Left ventricle myocardium inferior (tissue), 1 donor: ENCODE measurements around the gene VIPR2. TPM values are rescaled to one million over a fixed set of nuclear protein-coding genes. Genes with fewer than 3 reads are reported as not detected.
"Not testable (repeated sequence)": the region's sequence is repeated elsewhere in the genome, so short reads cannot be mapped to it uniquely, and the experiment has no call there.

Source experiments
- DNase-seq: peaks from one replicate; pipeline ENCODE4 v3.0.0-alpha.2; 2020
- H3K27ac ChIP-seq: fragments of 200-600 bp; replicated peaks from 2 replicates; pipeline ENCODE4 v1.8.0; 2021
- H3K27me3 ChIP-seq: fragments of 200-600 bp; 2 replicates; pipeline ENCODE4 v1.8.0; 2021; ENCODE audit warnings: low read depth
- H3K36me3 ChIP-seq: fragments of 200-600 bp; 2 replicates; pipeline ENCODE4 v1.8.0; 2021
- H3K4me1 ChIP-seq: fragments of 200-600 bp; 2 replicates; pipeline ENCODE4 v1.8.0; 2021
- H3K4me3 ChIP-seq: fragments of 200-600 bp; 2 replicates; pipeline ENCODE4 v1.8.0; 2021; ENCODE audit warnings: mild to moderate bottlenecking, moderate library complexity
- H3K9me3 ChIP-seq: fragments of 200-600 bp; replicated peaks from 2 replicates; pipeline ENCODE4 v1.8.0; 2021
- intact Hi-C: fragments of 100-400 bp; cut with micrococcal nuclease; formaldehyde crosslinking; loops from one replicate; pipeline ENCODE4 v1.11.0; 2022
- total RNA-seq: library from RNA; stranded (reverse); fragmentation: NEBNext Ultra II Directional; extraction: Animal tissue kit (Norgen Biotek cat#: 25700); gene quantifications from one replicate; pipeline ENCODE4 v1.2.1, GENCODE V29; 2021
- TF ChIP-seq, protein P1 (sequence below): fragments of 200-600 bp; IDR thresholded peaks from 2 replicates; pipeline ENCODE4 v1.8.0; 2021; ENCODE audit warnings: antibody characterized with exemption, mild to moderate bottlenecking, borderline replicate concordance
- donor health status: DM: no; HTN: yes; CAD: no; lungs with severe emphysema.

VIPR2 gene
- total RNA-seq, 1 donor from 2014 or later = 17.5 TPM

DNA sequence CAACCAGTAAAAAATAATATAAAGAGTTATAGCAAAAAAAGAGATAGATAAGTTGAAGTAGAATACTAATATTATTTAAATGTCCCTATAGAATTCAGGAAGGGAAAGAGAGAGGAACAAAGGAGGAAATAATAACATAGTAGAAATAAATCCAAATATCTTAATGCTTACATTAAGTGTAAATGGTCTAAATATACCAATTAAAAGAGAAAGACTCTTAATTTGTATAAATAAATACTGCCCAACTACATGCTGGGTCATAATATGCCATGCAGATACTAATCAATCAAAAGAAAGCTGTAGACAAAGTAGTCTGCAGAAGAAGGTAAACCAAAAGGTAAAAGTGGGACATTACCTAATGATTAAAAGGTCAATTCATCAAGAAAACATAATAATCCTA lies 43.3 kb upstream of the VIPR2 start:
- intact Hi-C loops = no loop called here
- TF ChIP-seq, protein P1, sequence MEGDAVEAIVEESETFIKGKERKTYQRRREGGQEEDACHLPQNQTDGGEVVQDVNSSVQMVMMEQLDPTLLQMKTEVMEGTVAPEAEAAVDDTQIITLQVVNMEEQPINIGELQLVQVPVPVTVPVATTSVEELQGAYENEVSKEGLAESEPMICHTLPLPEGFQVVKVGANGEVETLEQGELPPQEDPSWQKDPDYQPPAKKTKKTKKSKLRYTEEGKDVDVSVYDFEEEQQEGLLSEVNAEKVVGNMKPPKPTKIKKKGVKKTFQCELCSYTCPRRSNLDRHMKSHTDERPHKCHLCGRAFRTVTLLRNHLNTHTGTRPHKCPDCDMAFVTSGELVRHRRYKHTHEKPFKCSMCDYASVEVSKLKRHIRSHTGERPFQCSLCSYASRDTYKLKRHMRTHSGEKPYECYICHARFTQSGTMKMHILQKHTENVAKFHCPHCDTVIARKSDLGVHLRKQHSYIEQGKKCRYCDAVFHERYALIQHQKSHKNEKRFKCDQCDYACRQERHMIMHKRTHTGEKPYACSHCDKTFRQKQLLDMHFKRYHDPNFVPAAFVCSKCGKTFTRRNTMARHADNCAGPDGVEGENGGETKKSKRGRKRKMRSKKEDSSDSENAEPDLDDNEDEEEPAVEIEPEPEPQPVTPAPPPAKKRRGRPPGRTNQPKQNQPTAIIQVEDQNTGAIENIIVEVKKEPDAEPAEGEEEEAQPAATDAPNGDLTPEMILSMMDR = no peak
- no peaks in the 10 kb centered on the region for H3K36me3 ChIP-seq
- H3K9me3 ChIP-seq = peaks cover 26% of the 10 kb centered on the region
- H3K4me1 ChIP-seq = no peaks in the 10 kb centered on the region
- no peak for DNase-seq
- H3K27ac ChIP-seq = no peak overlapping the region
- no peak overlapping the region for H3K4me3 ChIP-seq
- H3K27me3 ChIP-seq = peaks cover 23% of the 10 kb centered on the region

DNA sequence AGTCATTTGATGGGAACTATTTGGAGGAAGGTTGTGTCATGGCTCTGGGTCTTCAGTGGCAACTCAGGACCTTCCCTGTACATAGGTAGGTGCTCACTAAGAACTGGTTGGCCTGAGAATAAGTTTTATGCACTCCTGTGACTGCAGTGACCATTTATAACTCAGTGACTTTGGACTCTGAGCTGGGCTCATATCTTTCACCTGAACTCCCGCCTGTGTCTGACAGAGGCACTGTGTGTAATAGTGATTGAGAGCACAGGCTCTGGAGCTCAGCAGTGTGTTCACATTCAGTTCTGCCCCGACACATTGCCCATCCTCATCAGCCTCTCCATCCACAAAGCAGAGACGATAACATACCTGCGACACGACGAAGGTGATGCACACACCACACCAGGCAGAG lies 34.6 kb upstream of the VIPR2 start:
- H3K27ac ChIP-seq = no peak overlapping the region
- H3K9me3 ChIP-seq = peaks cover 15% of the 10 kb centered on the region
- no peaks in the 10 kb centered on the region for H3K36me3 ChIP-seq
- TF ChIP-seq, protein P1 = no peak
- no peak overlapping the region for H3K4me3 ChIP-seq
- no peaks in the 10 kb centered on the region for H3K4me1 ChIP-seq
- intact Hi-C loops = no loop called here
- DNase-seq = no peak
- H3K27me3 ChIP-seq = no peaks in the 10 kb centered on the region

DNA sequence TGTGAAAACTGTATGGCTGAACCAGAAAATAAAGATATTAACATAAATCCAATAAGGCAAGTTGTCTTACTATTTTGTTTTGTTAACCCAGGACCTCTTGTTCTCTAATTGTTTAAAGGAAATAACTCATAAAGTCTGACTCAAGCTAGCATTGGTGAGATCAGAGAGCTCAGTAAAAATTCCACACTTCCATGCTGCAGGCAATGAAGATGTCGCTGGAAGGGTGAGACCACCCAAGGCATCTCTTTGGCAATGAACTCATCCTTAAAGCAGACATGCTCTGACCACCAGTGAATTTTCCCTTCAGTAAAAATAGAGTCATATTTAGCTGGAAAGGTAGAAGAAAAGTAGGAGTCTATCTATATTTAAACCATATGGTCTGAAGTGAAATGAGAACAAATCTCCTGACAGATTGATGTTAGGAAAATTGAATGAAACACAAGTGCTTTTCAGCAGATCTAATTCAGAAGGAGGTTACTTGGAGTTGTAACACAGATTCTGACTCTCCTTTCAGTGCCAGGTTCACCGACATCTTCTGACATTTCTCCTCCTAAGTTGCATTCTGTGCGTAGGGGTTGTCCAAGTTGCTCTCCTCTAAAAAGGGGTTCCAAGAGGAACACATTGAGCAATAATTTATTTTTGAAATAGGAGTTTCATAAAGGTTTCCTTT lies 32.8 kb upstream of the VIPR2 start:
- Histone ChIP-seq H3K9me3 (peaks cover 29% of the 10 kb centered on the region), H3K4me3 (no peak overlapping the region), H3K4me1 (no peaks in the 10 kb centered on the region), H3K27me3 (no peaks in the 10 kb centered on the region), H3K27ac (no peak overlapping the region), H3K36me3 (no peaks in the 10 kb centered on the region)
- TF ChIP-seq, protein P1 = no peak
- intact Hi-C loops = no loop called here
- DNase-seq = no peak

DNA sequence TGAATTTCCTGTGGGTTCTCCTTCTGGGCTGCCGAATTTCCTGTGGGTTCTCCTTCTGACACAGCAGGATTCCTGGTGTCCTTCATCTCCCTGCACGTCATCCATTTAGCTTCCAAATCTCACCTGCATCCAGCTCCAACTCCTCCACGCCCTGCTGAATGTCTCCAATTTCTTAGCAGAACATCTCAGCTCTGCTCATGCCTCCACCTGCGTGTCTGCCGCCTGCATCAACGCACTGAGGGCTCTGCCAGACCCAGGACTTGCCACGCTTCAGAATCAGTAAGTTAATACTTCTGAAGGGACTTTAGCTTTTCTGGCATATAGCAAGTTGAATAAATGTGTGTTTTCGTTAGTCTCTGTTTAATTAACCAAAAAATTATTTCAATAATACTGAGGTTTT lies 31.1 kb upstream of the VIPR2 start:
- DNase-seq = no peak

DNA sequence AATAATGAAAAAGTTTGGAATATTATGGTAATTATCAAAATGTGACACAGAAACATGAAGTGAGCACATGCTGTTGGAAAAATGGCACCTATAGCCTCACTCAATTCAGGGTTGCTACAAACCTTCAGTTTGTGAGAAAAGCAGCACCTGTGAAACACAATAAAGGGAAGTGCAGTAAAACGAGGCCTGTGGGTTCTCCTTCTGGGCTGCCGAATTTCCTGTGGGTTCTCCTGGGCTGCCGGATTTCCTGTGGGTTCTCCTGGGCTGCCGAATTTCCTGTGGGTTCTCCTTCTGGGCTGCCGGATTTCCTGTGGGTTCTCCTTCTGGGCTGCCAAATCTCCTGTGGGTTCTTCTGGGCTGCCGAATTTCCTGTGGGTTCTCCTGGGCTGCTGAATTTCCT lies 30.4 kb upstream of the VIPR2 start:
- DNase-seq, H3K4me3 ChIP-seq, H3K36me3 ChIP-seq, intact Hi-C loops, H3K27ac ChIP-seq, H3K4me1 ChIP-seq, H3K27me3 ChIP-seq: not testable (repeated sequence)
- H3K9me3 ChIP-seq = peaks cover 22% of the 10 kb centered on the region

More for the DNA sequence above, 31.1 kb upstream of the VIPR2 start:
- H3K4me1 ChIP-seq = no peaks in the 10 kb centered on the region
- H3K27me3 ChIP-seq = no peaks in the 10 kb centered on the region
- no peak overlapping the region for H3K27ac ChIP-seq
- H3K9me3 ChIP-seq = peaks cover 22% of the 10 kb centered on the region
- H3K4me3 ChIP-seq = no peak overlapping the region
- TF ChIP-seq, protein P1 = no peak
- H3K36me3 ChIP-seq = no peaks in the 10 kb centered on the region
- intact Hi-C loops = no loop called here

DNA sequence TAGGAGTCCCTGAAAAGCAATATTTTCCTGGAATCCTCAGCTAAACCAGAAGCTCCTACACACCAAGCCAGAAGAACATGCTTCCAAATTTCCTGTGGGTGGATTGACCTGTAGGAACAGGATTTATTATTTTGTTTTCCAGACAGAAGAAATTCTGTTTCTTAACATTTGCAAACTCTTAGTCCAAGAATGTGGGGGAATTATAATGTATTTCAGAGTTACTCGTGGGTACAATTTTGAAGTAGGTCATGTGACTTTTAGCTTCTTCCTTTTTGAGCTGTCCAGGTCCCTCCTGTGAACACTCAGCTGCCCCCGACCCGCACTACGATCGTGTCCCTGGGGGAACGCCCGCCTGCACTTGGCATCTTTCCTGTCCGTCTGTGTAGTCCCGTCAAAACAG lies 27.7 kb upstream of the VIPR2 start:
- Histone ChIP-seq H3K27ac (no peak overlapping the region), H3K9me3 (peaks cover 22% of the 10 kb centered on the region), H3K27me3 (no peaks in the 10 kb centered on the region), H3K4me3 (no peak overlapping the region), H3K4me1 (no peaks in the 10 kb centered on the region), H3K36me3 (no peaks in the 10 kb centered on the region)
- intact Hi-C loops = no loop called here
- TF ChIP-seq, protein P1 = no peak
- DNase-seq = no peak
